ENCODE results near the gene BMP4. TPM values are rescaled to one million over a fixed set of nuclear protein-coding genes. Genes with fewer than 3 reads are reported as not detected.

The BMP4 gene
- total and polyA plus RNA-seq, 4 donors, result 2.0 to 4.2 (median 2.4) TPM

DNA sequence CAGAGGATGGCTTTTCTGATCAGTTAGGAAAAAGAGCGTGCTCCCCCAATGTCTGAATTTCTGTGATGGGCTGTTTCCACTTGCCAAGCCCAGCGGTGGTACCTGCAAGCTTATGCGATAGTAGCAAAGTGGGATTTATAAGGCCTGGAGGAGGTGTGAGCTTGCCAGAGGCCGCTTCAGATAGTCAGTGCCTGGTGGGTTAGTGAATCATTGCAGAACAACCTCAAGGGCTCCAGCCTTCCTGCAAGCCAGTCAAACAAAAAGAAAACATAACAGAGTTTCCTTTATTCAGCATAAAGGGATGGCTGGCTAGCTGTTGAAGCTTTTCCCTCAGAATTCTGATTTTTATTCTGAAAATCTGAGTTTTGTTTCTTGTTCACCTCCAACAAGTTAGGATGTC is 7.6 kb upstream of the BMP4 start:
- Histone ChIP-seq H3K4me3 (ENCODE audit: low read depth in 1 of 3, low read length in 3 of 3) (no peak overlapping the region), H3K9ac (ENCODE audit: low read depth in 1 of 2, low read length in 2 of 2) (no peak overlapping the region), H3K27ac (ENCODE audit: low read depth in 1 of 2, low read length in 2 of 2) (no peak overlapping the region), H3K27me3 (ENCODE audit: control insufficient read depth in 4 of 4, insufficient read depth in 4 of 4, low read length in 3 of 4) (peaks cover 0 to 8% (median 1%) of the 10 kb centered on the region in 4 donors), H3K36me3 (ENCODE audit: control insufficient read depth in 4 of 4, insufficient read depth in 3 of 4, low read depth in 1 of 4, low read length in 3 of 4) (no peaks in the 10 kb centered on the region), H3K9me3 (ENCODE audit: control insufficient read depth in 4 of 4, low read length in 3 of 4) (no peaks in the 10 kb centered on the region), H3K4me1 (ENCODE audit: control insufficient read depth in 4 of 4, insufficient read depth in 4 of 4, low read length in 3 of 4) (peaks cover 0 to 9% (median 7%) of the 10 kb centered on the region in 4 donors)
- WGBS, result 77% methylated on average over 4 of the region's 4 CpGs
- no peak for DNase-seq (ENCODE audit: low spot score)
- TF ChIP-seq RAD21 (IDR thresholded peaks at IDR 0.05), result no peak
- no peak for TF ChIP-seq JUND (IDR thresholded peaks at IDR 0.05)
- TF ChIP-seq TAF1 (conservative IDR thresholded peaks at IDR 0.05), result no peak
- TF ChIP-seq, protein P1, sequence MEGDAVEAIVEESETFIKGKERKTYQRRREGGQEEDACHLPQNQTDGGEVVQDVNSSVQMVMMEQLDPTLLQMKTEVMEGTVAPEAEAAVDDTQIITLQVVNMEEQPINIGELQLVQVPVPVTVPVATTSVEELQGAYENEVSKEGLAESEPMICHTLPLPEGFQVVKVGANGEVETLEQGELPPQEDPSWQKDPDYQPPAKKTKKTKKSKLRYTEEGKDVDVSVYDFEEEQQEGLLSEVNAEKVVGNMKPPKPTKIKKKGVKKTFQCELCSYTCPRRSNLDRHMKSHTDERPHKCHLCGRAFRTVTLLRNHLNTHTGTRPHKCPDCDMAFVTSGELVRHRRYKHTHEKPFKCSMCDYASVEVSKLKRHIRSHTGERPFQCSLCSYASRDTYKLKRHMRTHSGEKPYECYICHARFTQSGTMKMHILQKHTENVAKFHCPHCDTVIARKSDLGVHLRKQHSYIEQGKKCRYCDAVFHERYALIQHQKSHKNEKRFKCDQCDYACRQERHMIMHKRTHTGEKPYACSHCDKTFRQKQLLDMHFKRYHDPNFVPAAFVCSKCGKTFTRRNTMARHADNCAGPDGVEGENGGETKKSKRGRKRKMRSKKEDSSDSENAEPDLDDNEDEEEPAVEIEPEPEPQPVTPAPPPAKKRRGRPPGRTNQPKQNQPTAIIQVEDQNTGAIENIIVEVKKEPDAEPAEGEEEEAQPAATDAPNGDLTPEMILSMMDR (IDR thresholded peaks at IDR 0.05; ENCODE audit: low read depth, low read length, missing input control), result no peak
- no peak for TF ChIP-seq GABPA (IDR thresholded peaks at IDR 0.05 in 1 of 2, conservative IDR thresholded peaks at IDR 0.05 in 1 of 2)
- no peak for TF ChIP-seq YY1 (IDR thresholded peaks at IDR 0.05)

DNA sequence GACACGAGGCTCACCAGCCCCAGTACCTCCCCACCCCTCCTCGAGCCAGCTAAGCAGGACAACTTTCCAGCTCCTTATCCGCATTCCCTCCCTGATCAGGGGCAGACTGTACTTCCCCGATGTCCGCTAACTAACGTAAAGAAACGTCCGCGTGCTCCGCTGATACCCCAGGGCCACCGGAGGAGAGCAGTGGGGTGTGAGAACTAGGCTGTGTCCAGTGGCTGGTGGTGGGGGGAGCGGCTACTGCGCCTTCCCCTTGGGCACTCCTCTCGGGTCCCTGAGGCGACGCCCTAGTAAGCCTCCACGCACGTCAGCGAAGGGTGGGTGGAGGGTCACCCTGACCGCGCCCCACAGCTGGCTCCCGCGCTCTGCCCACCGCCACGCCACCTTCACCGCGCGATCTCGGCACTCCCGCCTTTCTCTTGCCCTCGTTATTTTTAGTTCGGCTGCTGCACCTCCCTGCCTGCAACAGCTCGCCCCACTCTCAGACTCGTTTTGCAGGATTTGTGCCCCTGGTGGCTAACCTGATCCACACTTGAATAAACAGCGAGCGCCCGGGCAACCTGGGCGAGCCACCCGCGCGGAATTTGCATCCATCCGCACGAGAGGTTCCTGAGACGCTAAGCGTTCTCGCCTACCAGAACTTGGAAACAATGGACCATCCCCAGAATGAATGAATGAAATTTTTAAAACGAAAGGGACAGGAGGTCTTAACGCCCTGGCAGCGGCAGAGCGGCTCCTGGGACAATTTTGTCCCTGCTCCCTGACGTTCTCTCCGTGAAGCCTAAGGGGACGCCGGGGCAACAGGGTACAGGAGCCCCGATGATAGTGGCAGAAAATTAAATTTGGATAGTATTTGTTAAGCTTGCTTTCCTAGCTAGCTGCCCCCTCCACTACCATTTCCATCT is 6.9 kb upstream of the BMP4 start:
- no peak overlapping the region for H3K9ac ChIP-seq (ENCODE audit: low read depth in 1 of 2, low read length in 2 of 2)
- H3K27me3 ChIP-seq (ENCODE audit: control insufficient read depth in 4 of 4, insufficient read depth in 4 of 4, low read length in 3 of 4), result peaks cover 0 to 8% (median 1%) of the 10 kb centered on the region in 4 donors
- no peak overlapping the region for H3K27ac ChIP-seq (ENCODE audit: low read depth in 1 of 2, low read length in 2 of 2)
- WGBS, result 11% methylated on average over 55 of the region's 55 CpGs
- TF ChIP-seq RAD21 (IDR thresholded peaks at IDR 0.05), result peak; percentile 67 to 81
- TF ChIP-seq, protein P2, sequence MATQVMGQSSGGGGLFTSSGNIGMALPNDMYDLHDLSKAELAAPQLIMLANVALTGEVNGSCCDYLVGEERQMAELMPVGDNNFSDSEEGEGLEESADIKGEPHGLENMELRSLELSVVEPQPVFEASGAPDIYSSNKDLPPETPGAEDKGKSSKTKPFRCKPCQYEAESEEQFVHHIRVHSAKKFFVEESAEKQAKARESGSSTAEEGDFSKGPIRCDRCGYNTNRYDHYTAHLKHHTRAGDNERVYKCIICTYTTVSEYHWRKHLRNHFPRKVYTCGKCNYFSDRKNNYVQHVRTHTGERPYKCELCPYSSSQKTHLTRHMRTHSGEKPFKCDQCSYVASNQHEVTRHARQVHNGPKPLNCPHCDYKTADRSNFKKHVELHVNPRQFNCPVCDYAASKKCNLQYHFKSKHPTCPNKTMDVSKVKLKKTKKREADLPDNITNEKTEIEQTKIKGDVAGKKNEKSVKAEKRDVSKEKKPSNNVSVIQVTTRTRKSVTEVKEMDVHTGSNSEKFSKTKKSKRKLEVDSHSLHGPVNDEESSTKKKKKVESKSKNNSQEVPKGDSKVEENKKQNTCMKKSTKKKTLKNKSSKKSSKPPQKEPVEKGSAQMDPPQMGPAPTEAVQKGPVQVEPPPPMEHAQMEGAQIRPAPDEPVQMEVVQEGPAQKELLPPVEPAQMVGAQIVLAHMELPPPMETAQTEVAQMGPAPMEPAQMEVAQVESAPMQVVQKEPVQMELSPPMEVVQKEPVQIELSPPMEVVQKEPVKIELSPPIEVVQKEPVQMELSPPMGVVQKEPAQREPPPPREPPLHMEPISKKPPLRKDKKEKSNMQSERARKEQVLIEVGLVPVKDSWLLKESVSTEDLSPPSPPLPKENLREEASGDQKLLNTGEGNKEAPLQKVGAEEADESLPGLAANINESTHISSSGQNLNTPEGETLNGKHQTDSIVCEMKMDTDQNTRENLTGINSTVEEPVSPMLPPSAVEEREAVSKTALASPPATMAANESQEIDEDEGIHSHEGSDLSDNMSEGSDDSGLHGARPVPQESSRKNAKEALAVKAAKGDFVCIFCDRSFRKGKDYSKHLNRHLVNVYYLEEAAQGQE (IDR thresholded peaks at IDR 0.05), result no peak
- TF ChIP-seq, protein P1 (IDR thresholded peaks at IDR 0.05; ENCODE audit: low read depth, low read length, missing input control), result peak; percentile 38
- peaks cover 0 to 12% (median 7%) of the 10 kb centered on the region in 4 donors for H3K4me1 ChIP-seq (ENCODE audit: control insufficient read depth in 4 of 4, insufficient read depth in 4 of 4, low read length in 3 of 4)
- H3K9me3 ChIP-seq (ENCODE audit: control insufficient read depth in 4 of 4, low read length in 3 of 4), result no peaks in the 10 kb centered on the region
- peak overlapping the region; percentile 20 to 57 (median 32) for H3K4me3 ChIP-seq (ENCODE audit: low read depth in 1 of 3, low read length in 3 of 3)
- DNase-seq (ENCODE audit: low spot score), result no peak
- H3K36me3 ChIP-seq (ENCODE audit: control insufficient read depth in 4 of 4, insufficient read depth in 3 of 4, low read depth in 1 of 4, low read length in 3 of 4), result no peaks in the 10 kb centered on the region

Data from liver (tissue), 9 donors.